Measurements from ENCODE around the gene LCN15.

DNA sequence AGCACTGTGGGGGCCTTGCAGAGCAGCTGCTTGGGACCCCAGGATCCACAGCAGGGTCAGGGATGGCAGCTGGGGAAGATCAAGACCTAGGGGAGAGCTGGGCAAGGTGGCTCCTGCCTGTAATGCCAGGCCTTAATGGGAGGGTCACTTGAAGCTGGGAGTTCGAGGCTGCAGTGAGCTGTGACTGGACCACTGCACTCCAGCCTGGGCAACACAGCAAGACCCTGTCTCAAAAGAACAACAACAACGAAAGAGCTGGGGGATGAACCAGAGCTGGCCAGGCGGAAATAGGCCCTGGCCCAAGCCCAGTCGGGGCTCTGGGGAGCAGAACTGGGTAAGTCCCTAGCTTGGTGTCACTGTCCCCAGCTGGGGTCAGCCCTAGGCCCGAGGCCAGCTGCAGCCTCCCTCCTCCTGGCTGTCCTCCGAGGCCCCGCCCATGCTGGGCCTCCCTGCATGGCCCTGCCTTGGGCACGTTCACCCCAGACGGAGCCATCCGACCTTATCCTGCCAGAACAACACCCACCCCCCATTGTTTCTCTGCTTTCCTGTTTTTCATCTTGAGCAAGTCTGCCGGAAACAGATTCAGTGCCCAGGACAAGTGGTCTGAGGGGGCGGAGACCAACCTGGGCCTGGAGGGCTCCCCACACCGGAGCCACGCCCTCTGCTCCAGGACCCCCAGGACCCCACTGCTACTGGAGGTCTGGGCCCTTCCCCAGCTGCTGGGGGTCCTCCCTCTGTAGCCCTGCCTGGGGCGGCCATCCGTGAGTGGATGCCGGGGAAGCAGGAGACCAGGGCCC lies 50.0 kb downstream of the LCN15 start:
- no peak for TF ChIP-seq POLR2A (IDR thresholded peaks at IDR 0.05)
- TF ChIP-seq, protein P1, sequence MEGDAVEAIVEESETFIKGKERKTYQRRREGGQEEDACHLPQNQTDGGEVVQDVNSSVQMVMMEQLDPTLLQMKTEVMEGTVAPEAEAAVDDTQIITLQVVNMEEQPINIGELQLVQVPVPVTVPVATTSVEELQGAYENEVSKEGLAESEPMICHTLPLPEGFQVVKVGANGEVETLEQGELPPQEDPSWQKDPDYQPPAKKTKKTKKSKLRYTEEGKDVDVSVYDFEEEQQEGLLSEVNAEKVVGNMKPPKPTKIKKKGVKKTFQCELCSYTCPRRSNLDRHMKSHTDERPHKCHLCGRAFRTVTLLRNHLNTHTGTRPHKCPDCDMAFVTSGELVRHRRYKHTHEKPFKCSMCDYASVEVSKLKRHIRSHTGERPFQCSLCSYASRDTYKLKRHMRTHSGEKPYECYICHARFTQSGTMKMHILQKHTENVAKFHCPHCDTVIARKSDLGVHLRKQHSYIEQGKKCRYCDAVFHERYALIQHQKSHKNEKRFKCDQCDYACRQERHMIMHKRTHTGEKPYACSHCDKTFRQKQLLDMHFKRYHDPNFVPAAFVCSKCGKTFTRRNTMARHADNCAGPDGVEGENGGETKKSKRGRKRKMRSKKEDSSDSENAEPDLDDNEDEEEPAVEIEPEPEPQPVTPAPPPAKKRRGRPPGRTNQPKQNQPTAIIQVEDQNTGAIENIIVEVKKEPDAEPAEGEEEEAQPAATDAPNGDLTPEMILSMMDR (IDR thresholded peaks at IDR 0.05): no peak
